Measurements from ENCODE around the gene EPOP. TPM values are rescaled to one million over a fixed set of nuclear protein-coding genes. Genes with fewer than 3 reads are reported as not detected.

The EPOP gene
- total and polyA plus RNA-seq, 2 experiments from 2014 or later, result 0.37 to 0.93 TPM

- Histone ChIP-seq H3K4me3 (no peak overlapping the region), H3K27me3 (no peaks in the 10 kb centered on the region), H3K9me2 (replicated peaks; ENCODE audit: insufficient read depth) (no peaks in the 10 kb centered on the region), H3K79me2 (peaks cover 31% of the 10 kb centered on the region), H3K4me1 (ENCODE audit: insufficient read depth) (peaks cover 7% of the 10 kb centered on the region), H3K36me3 (replicated peaks; ENCODE audit: insufficient read depth, low read depth) (no peaks in the 10 kb centered on the region), H3K4me2 (no peak overlapping the region), H3K27ac (no peak overlapping the region), H3K9me3 (ENCODE audit: low read depth) (no peaks in the 10 kb centered on the region), H2AFZ (no peak overlapping the region), H4K20me1 (ENCODE audit: insufficient read depth, poor library complexity, severe bottlenecking) (peaks cover 21% of the 10 kb centered on the region)
- TF ChIP-seq EZH2 (IDR thresholded peaks at IDR 0.05; ENCODE audit: borderline replicate concordance) (no peak), EZH2phosphoT487 (IDR thresholded peaks at IDR 0.05; ENCODE audit: low read depth, severe bottlenecking, unreplicated experiment) (no peak), CTCF (IDR thresholded peaks at IDR 0.05; ENCODE audit: poor library complexity) (no peak)
- 100% methylated on average over 3 of the region's 3 CpGs for WGBS (ENCODE audit: low lambda C conversion rate, missing lambda C conversion rate)
- DNase-seq (ENCODE audit: low spot score), result no peak
Measured at GRCh38 chr17:38710604-38710962, 35.8 kb upstream of the EPOP start.

- 76% methylated on average over 13 of the region's 13 CpGs for WGBS (ENCODE audit: low lambda C conversion rate, missing lambda C conversion rate)
- H3K4me2 ChIP-seq, result no peak overlapping the region
- no peak overlapping the region for H2AFZ ChIP-seq
- H3K27ac ChIP-seq, result no peak overlapping the region
- H3K4me1 ChIP-seq (ENCODE audit: insufficient read depth), result peaks cover 7% of the 10 kb centered on the region
- no peaks in the 10 kb centered on the region for H3K36me3 ChIP-seq (replicated peaks; ENCODE audit: insufficient read depth, low read depth)
- no peaks in the 10 kb centered on the region for H3K9me2 ChIP-seq (replicated peaks; ENCODE audit: insufficient read depth)
- no peak for DNase-seq (ENCODE audit: low spot score)
- TF ChIP-seq EZH2phosphoT487 (IDR thresholded peaks at IDR 0.05; ENCODE audit: low read depth, severe bottlenecking, unreplicated experiment), result no peak
- TF ChIP-seq CTCF (IDR thresholded peaks at IDR 0.05; ENCODE audit: poor library complexity), result no peak
- TF ChIP-seq EZH2 (IDR thresholded peaks at IDR 0.05; ENCODE audit: borderline replicate concordance), result no peak
- H3K27me3 ChIP-seq, result no peaks in the 10 kb centered on the region
- H4K20me1 ChIP-seq (ENCODE audit: insufficient read depth, poor library complexity, severe bottlenecking), result peaks cover 21% of the 10 kb centered on the region
- no peaks in the 10 kb centered on the region for H3K9me3 ChIP-seq (ENCODE audit: low read depth)
- H3K79me2 ChIP-seq, result peaks cover 31% of the 10 kb centered on the region
- no peak overlapping the region for H3K4me3 ChIP-seq
Measured at GRCh38 chr17:38709864-38710603, 35.3 kb upstream of the EPOP start.

- Histone ChIP-seq H3K79me2 (peaks cover 36% of the 10 kb centered on the region), H3K9me3 (ENCODE audit: low read depth) (no peaks in the 10 kb centered on the region), H2AFZ (no peak overlapping the region), H3K4me1 (ENCODE audit: insufficient read depth) (peaks cover 7% of the 10 kb centered on the region), H3K4me3 (no peak overlapping the region), H3K4me2 (no peak overlapping the region), H3K36me3 (replicated peaks; ENCODE audit: insufficient read depth, low read depth) (no peaks in the 10 kb centered on the region), H3K27me3 (no peaks in the 10 kb centered on the region), H4K20me1 (ENCODE audit: insufficient read depth, poor library complexity, severe bottlenecking) (peaks cover 21% of the 10 kb centered on the region), H3K27ac (no peak overlapping the region), H3K9me2 (replicated peaks; ENCODE audit: insufficient read depth) (no peaks in the 10 kb centered on the region)
- TF ChIP-seq EZH2phosphoT487 (IDR thresholded peaks at IDR 0.05; ENCODE audit: low read depth, severe bottlenecking, unreplicated experiment), result no peak
- TF ChIP-seq CTCF (IDR thresholded peaks at IDR 0.05; ENCODE audit: poor library complexity), result no peak
- TF ChIP-seq EZH2 (IDR thresholded peaks at IDR 0.05; ENCODE audit: borderline replicate concordance), result no peak
- 94% methylated on average over 18 of the region's 18 CpGs for WGBS (ENCODE audit: low lambda C conversion rate, missing lambda C conversion rate)
- DNase-seq (ENCODE audit: low spot score), result no peak
Measured at GRCh38 chr17:38709104-38709820, 34.5 kb upstream of the EPOP start.
